ENCODE data around the gene KCNJ10.

Gene KCNJ10

GRCh38 chr1:160017592-160017991, 52.4 kb downstream of the KCNJ10 start:
- H2AK5ac ChIP-seq (ENCODE audit: low read depth, low read length) = no peak overlapping the region
- no peaks in the 10 kb centered on the region for H3K36me3 ChIP-seq (replicated peaks in 1 of 2; ENCODE audit: control insufficient read depth in 2 of 2, insufficient read depth in 2 of 2, low read length in 2 of 2)
- H2AFZ ChIP-seq (ENCODE audit: low read length) = no peak overlapping the region
- no peak overlapping the region for H3K4me3 ChIP-seq (ENCODE audit: low read length in 2 of 2)
- H3K79me1 ChIP-seq (ENCODE audit: low read depth, low read length) = no peaks in the 10 kb centered on the region
- H3K23ac ChIP-seq (ENCODE audit: low read depth, low read length, poor library complexity) = no peak overlapping the region
- WGBS, 2 donors (ENCODE audit: extremely low coverage in 2 of 2, insufficient read length in 2 of 2, insufficient replicate concordance in 1 of 2) = no CpG with 5 or more reads among the region's 1 CpG
- no peak overlapping the region for H2BK12ac ChIP-seq (ENCODE audit: low read length)
- H3K9ac ChIP-seq (ENCODE audit: low read depth, low read length, poor library complexity) = no peak overlapping the region
- no peak overlapping the region for H2BK15ac ChIP-seq (ENCODE audit: low read length)
- no peak overlapping the region for H3K4ac ChIP-seq (ENCODE audit: low read length)
- H2BK5ac ChIP-seq (ENCODE audit: low read length) = no peak overlapping the region
- no peak overlapping the region for H2BK120ac ChIP-seq (ENCODE audit: low read depth, low read length)
- H4K8ac ChIP-seq (ENCODE audit: low read depth, low read length) = no peak overlapping the region
- H3K14ac ChIP-seq (ENCODE audit: low read length) = no peak overlapping the region
- DNase-seq (ENCODE audit: low spot score) = no peak
- no peak overlapping the region for H4K91ac ChIP-seq (ENCODE audit: low read depth, low read length, poor library complexity)
- H3K27ac ChIP-seq (replicated peaks; ENCODE audit: low read length) = no peak overlapping the region
- peaks cover 0 to 6% of the 10 kb centered on the region in 2 donors for H3K4me1 ChIP-seq (ENCODE audit: control insufficient read depth in 2 of 2, insufficient read depth in 1 of 2, low read depth in 1 of 2, low read length in 2 of 2)
- H3K27me3 ChIP-seq (ENCODE audit: control insufficient read depth in 3 of 3, insufficient read depth in 3 of 3, low read depth in 1 of 3, low read length in 3 of 3) = peaks cover 0 to 68% (median 0%) of the 10 kb centered on the region in 3 experiments
- H3K9me3 ChIP-seq (replicated peaks in 1 of 2; ENCODE audit: control insufficient read depth in 2 of 2, insufficient read depth in 1 of 2, low read depth in 1 of 2, low read length in 2 of 2) = no peaks in the 10 kb centered on the region
- no peak overlapping the region for H3K18ac ChIP-seq (ENCODE audit: low read length)
- no peak overlapping the region for H3K4me2 ChIP-seq (ENCODE audit: insufficient read depth, low read length, poor library complexity, severe bottlenecking)

GRCh38 chr1:160011781-160012180, 58.2 kb downstream of the KCNJ10 start:
- Histone ChIP-seq H3K4ac (ENCODE audit: low read length) (no peak overlapping the region), H2BK5ac (ENCODE audit: low read length) (no peak overlapping the region), H4K8ac (ENCODE audit: low read depth, low read length) (no peak overlapping the region), H3K23ac (ENCODE audit: low read depth, low read length, poor library complexity) (no peak overlapping the region), H4K91ac (ENCODE audit: low read depth, low read length, poor library complexity) (no peak overlapping the region), H2AK5ac (ENCODE audit: low read depth, low read length) (no peak overlapping the region), H3K14ac (ENCODE audit: low read length) (no peak overlapping the region), H3K9me3 (replicated peaks in 1 of 2; ENCODE audit: control insufficient read depth in 2 of 2, insufficient read depth in 1 of 2, low read depth in 1 of 2, low read length in 2 of 2) (no peaks in the 10 kb centered on the region), H3K79me1 (ENCODE audit: low read depth, low read length) (no peaks in the 10 kb centered on the region), H2BK12ac (ENCODE audit: low read length) (no peak overlapping the region), H3K4me3 (ENCODE audit: low read length in 2 of 2) (no peak overlapping the region), H3K27me3 (ENCODE audit: control insufficient read depth in 3 of 3, insufficient read depth in 3 of 3, low read depth in 1 of 3, low read length in 3 of 3) (peaks cover 0 to 70% (median 0%) of the 10 kb centered on the region in 3 experiments), H3K18ac (ENCODE audit: low read length) (no peak overlapping the region), H3K36me3 (replicated peaks in 1 of 2; ENCODE audit: control insufficient read depth in 2 of 2, insufficient read depth in 2 of 2, low read length in 2 of 2) (no peaks in the 10 kb centered on the region), H3K4me1 (ENCODE audit: control insufficient read depth in 2 of 2, insufficient read depth in 1 of 2, low read depth in 1 of 2, low read length in 2 of 2) (no peaks in the 10 kb centered on the region), H2AFZ (ENCODE audit: low read length) (no peak overlapping the region), H2BK120ac (ENCODE audit: low read depth, low read length) (no peak overlapping the region), H3K27ac (replicated peaks; ENCODE audit: low read length) (no peak overlapping the region), H2BK15ac (ENCODE audit: low read length) (no peak overlapping the region), H3K9ac (ENCODE audit: low read depth, low read length, poor library complexity) (no peak overlapping the region), H3K4me2 (ENCODE audit: insufficient read depth, low read length, poor library complexity, severe bottlenecking) (no peak overlapping the region)
- no peak for DNase-seq (ENCODE audit: low spot score)
- WGBS, 2 donors (ENCODE audit: extremely low coverage in 2 of 2, insufficient read length in 2 of 2, insufficient replicate concordance in 1 of 2) = no CpG with 5 or more reads among the region's 3 CpGs

GRCh38 chr1:160009801-160010200, 60.2 kb downstream of the KCNJ10 start:
- H3K4me1 ChIP-seq (ENCODE audit: control insufficient read depth in 2 of 2, insufficient read depth in 1 of 2, low read depth in 1 of 2, low read length in 2 of 2) = no peaks in the 10 kb centered on the region
- no peak overlapping the region for H2BK5ac ChIP-seq (ENCODE audit: low read length)
- no peak for DNase-seq (ENCODE audit: low spot score)
- no peak overlapping the region for H3K4me2 ChIP-seq (ENCODE audit: insufficient read depth, low read length, poor library complexity, severe bottlenecking)
- H3K79me1 ChIP-seq (ENCODE audit: low read depth, low read length) = no peaks in the 10 kb centered on the region
- no peak overlapping the region for H3K4ac ChIP-seq (ENCODE audit: low read length)
- H2BK120ac ChIP-seq (ENCODE audit: low read depth, low read length) = no peak overlapping the region
- no peak overlapping the region for H2AFZ ChIP-seq (ENCODE audit: low read length)
- H3K18ac ChIP-seq (ENCODE audit: low read length) = no peak overlapping the region
- no peaks in the 10 kb centered on the region for H3K36me3 ChIP-seq (replicated peaks in 1 of 2; ENCODE audit: control insufficient read depth in 2 of 2, insufficient read depth in 2 of 2, low read length in 2 of 2)
- no peak overlapping the region for H4K8ac ChIP-seq (ENCODE audit: low read depth, low read length)
- no peak overlapping the region for H3K23ac ChIP-seq (ENCODE audit: low read depth, low read length, poor library complexity)
- no CpG with 5 or more reads among the region's 2 CpGs for WGBS, 2 donors (ENCODE audit: extremely low coverage in 2 of 2, insufficient read length in 2 of 2, insufficient replicate concordance in 1 of 2)
- H3K27ac ChIP-seq (replicated peaks; ENCODE audit: low read length) = no peak overlapping the region
- peaks cover 0 to 58% (median 0%) of the 10 kb centered on the region in 3 experiments for H3K27me3 ChIP-seq (ENCODE audit: control insufficient read depth in 3 of 3, insufficient read depth in 3 of 3, low read depth in 1 of 3, low read length in 3 of 3)
- no peak overlapping the region for H3K4me3 ChIP-seq (ENCODE audit: low read length in 2 of 2)
- H3K9ac ChIP-seq (ENCODE audit: low read depth, low read length, poor library complexity) = no peak overlapping the region
- H2BK12ac ChIP-seq (ENCODE audit: low read length) = no peak overlapping the region
- H4K91ac ChIP-seq (ENCODE audit: low read depth, low read length, poor library complexity) = no peak overlapping the region
- no peak overlapping the region for H3K14ac ChIP-seq (ENCODE audit: low read length)
- no peak overlapping the region for H2BK15ac ChIP-seq (ENCODE audit: low read length)
- no peak overlapping the region for H2AK5ac ChIP-seq (ENCODE audit: low read depth, low read length)
- no peaks in the 10 kb centered on the region for H3K9me3 ChIP-seq (replicated peaks in 1 of 2; ENCODE audit: control insufficient read depth in 2 of 2, insufficient read depth in 1 of 2, low read depth in 1 of 2, low read length in 2 of 2)

GRCh38 chr1:160009081-160009480, 60.9 kb downstream of the KCNJ10 start:
- WGBS, 2 donors (ENCODE audit: extremely low coverage in 2 of 2, insufficient read length in 2 of 2, insufficient replicate concordance in 1 of 2) = no CpG with 5 or more reads among the region's 2 CpGs
- no peaks in the 10 kb centered on the region for H3K4me1 ChIP-seq (ENCODE audit: control insufficient read depth in 2 of 2, insufficient read depth in 1 of 2, low read depth in 1 of 2, low read length in 2 of 2)
- H2AK5ac ChIP-seq (ENCODE audit: low read depth, low read length) = no peak overlapping the region
- H3K4ac ChIP-seq (ENCODE audit: low read length) = no peak overlapping the region
- no peak overlapping the region for H3K23ac ChIP-seq (ENCODE audit: low read depth, low read length, poor library complexity)
- H3K18ac ChIP-seq (ENCODE audit: low read length) = no peak overlapping the region
- H2BK12ac ChIP-seq (ENCODE audit: low read length) = no peak overlapping the region
- H4K91ac ChIP-seq (ENCODE audit: low read depth, low read length, poor library complexity) = no peak overlapping the region
- peaks cover 0 to 54% (median 0%) of the 10 kb centered on the region in 3 experiments for H3K27me3 ChIP-seq (ENCODE audit: control insufficient read depth in 3 of 3, insufficient read depth in 3 of 3, low read depth in 1 of 3, low read length in 3 of 3)
- H3K79me1 ChIP-seq (ENCODE audit: low read depth, low read length) = no peaks in the 10 kb centered on the region
- H2AFZ ChIP-seq (ENCODE audit: low read length) = no peak overlapping the region
- H3K36me3 ChIP-seq (replicated peaks in 1 of 2; ENCODE audit: control insufficient read depth in 2 of 2, insufficient read depth in 2 of 2, low read length in 2 of 2) = no peaks in the 10 kb centered on the region
- H3K4me3 ChIP-seq (ENCODE audit: low read length in 2 of 2) = no peak overlapping the region
- H2BK5ac ChIP-seq (ENCODE audit: low read length) = no peak overlapping the region
- H3K27ac ChIP-seq (replicated peaks; ENCODE audit: low read length) = no peak overlapping the region
- DNase-seq (ENCODE audit: low spot score) = no peak
- H2BK15ac ChIP-seq (ENCODE audit: low read length) = no peak overlapping the region
- no peak overlapping the region for H3K9ac ChIP-seq (ENCODE audit: low read depth, low read length, poor library complexity)
- H3K4me2 ChIP-seq (ENCODE audit: insufficient read depth, low read length, poor library complexity, severe bottlenecking) = no peak overlapping the region
- H2BK120ac ChIP-seq (ENCODE audit: low read depth, low read length) = no peak overlapping the region
- H3K9me3 ChIP-seq (replicated peaks in 1 of 2; ENCODE audit: control insufficient read depth in 2 of 2, insufficient read depth in 1 of 2, low read depth in 1 of 2, low read length in 2 of 2) = no peaks in the 10 kb centered on the region
- H4K8ac ChIP-seq (ENCODE audit: low read depth, low read length) = no peak overlapping the region
- H3K14ac ChIP-seq (ENCODE audit: low read length) = no peak overlapping the region

All from neuronal stem cell (in vitro differentiated cells).